ENCODE measurements around the gene FRAS1.
"Not testable (repeated sequence)": the region's sequence is repeated elsewhere in the genome, so short reads cannot be mapped to it uniquely, and the experiment has no call there.

FRAS1 gene, protein sequence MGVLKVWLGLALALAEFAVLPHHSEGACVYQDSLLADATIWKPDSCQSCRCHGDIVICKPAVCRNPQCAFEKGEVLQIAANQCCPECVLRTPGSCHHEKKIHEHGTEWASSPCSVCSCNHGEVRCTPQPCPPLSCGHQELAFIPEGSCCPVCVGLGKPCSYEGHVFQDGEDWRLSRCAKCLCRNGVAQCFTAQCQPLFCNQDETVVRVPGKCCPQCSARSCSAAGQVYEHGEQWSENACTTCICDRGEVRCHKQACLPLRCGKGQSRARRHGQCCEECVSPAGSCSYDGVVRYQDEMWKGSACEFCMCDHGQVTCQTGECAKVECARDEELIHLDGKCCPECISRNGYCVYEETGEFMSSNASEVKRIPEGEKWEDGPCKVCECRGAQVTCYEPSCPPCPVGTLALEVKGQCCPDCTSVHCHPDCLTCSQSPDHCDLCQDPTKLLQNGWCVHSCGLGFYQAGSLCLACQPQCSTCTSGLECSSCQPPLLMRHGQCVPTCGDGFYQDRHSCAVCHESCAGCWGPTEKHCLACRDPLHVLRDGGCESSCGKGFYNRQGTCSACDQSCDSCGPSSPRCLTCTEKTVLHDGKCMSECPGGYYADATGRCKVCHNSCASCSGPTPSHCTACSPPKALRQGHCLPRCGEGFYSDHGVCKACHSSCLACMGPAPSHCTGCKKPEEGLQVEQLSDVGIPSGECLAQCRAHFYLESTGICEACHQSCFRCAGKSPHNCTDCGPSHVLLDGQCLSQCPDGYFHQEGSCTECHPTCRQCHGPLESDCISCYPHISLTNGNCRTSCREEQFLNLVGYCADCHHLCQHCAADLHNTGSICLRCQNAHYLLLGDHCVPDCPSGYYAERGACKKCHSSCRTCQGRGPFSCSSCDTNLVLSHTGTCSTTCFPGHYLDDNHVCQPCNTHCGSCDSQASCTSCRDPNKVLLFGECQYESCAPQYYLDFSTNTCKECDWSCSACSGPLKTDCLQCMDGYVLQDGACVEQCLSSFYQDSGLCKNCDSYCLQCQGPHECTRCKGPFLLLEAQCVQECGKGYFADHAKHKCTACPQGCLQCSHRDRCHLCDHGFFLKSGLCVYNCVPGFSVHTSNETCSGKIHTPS (N-terminal part only)

DNA sequence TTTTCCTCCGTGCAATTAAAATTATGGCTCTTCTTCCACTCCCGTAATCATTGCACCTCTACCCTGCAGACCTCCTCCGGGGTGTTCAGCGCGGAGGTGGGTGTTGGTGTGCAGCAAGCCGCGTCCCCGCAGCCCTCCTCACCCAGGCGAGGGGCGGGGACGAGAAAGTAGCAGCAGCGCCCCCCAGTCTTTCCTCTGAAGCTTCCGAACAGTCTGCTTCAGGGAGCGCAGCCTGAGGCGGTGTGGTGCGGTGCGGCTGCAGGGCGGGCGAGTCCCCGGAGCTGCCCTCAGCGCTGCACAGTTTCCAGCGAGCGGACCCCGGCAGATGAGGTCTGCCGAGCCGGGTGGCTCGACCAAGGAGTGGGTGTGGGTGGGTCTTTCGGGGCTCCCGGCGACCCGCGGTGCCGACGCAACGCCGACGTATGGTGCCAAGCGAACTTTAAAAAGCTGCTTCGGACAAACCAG, at the start of gene FRAS1:
Gene FRAS1, plus strand, starts transcription at position 189 of the 465 bp plus-strand sequence. CDS start 687 bp downstream, outside the sequence.
- peak; percentile 91 for DNase-seq

DNA sequence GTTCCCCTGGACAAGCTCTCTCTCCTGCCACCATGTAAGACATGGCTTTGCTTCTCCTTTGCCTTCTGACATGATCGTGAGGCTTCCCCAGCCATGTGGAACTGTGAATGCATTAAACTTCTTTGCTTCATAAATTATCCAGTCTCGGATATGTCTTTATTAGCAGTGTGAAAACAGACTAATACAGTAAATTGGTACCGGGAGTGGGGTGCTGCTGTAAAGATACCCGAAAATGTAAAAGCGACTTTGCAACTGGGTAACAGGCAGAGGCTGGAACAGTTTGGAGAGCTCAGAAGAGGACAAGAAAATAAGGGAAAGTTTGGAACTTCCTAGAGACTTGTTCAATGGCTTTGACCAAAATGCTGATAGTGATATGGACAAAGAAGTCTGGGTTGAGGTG, 46.1 kb upstream of the FRAS1 start:
- DNase-seq, result not testable (repeated sequence)

DNA sequence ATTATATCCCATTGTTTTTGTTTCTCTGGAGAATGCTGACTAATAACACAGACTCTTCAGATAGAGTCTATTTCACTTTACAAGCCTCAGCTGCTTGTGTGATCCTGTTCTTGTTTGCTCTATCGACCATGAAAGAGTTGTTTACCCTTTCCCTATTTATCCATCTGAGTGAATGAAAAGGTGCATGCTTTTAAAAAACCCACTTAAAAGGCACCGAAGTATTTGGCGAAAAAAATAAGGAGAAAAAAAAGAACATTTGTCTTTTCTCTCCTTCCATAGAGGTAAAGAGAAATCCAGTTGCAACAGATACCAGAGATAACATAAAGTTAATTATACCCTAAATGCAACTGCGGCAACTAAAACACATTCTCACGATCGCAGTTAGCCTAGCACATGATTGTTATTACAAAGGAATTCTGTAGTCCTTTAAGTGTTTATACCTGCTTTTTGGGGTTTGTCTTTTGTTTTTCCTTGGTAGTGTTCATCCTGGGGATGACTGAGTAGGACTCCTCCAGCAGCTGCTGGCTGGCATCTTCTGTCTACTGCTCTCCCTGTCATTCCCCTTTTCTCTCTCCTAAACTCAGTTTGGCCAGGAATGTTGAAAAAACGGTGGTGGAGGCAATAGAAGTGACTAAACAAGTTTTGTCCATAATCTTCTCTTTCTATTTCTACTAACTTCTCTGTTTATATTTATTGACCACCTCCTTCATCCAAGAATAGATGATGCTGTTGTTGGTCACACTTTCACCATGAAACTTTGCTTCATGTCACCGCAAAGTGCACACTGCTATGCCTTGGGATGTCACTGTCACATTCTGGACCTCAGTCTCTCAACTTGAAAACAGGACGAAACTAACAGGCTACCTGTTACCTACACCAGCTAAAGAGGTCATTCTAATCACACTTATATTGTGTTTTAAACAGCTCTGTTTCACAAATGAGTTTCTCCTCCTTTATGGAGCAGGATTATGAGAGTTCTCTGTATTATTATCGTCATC, 41.9 kb upstream of the FRAS1 start:
- DNase-seq, result no peak

DNA sequence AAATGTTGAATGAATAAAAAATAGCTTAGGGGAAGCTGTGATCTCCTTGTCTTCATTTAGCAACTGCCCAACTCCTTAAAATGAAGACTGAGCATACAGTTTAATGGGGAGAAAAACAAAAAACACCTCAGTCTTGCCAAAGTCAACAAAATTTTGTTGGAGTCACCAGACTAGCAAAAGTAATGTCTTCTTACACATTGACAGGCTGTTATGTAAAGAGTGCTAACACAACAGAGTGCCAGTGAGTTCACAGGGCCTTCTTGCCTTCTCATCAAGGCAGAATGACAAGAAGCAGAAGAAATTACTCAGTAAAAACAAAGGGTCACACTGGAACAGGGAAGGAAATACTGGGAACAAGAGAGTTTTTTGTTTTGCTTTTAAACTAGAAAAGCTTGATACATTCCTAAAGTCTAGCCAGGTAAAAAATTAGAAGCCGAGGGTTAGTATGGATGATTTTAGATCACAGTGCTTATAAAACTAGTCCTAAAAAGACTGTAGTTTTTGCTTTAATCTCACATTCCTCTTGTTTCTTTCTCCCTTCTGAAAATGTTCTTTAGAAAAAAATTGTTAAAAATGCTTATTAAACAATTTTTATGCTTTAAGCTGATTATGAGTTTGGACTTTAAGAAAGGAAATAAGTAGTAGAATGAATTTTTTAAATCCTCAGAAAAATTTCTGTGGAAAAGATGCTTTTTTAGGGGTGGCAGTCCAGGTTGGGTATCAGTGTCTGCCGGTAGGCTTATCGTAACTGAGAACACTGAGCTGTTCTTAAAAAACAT, 38.7 kb upstream of the FRAS1 start:
- DNase-seq, result no peak

DNA sequence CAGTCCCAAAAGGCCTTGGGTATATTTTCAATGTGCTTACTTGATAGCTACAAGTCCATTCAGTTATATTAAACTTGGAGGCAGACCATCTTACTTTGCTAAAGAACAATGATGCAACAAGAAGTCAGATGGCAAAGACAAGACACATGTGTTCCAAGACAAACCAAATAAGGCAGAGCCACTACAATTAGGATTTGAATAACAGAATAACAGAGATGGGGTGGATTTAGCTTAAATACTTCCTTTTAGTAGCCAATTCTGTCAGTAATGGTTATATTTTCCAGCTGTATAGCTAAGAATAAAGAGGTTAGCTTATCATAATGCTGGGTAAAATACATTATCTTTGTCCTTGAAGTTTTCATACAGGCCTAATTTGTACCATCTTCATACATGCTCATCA, 37.7 kb upstream of the FRAS1 start:
- DNase-seq, result no peak

DNA sequence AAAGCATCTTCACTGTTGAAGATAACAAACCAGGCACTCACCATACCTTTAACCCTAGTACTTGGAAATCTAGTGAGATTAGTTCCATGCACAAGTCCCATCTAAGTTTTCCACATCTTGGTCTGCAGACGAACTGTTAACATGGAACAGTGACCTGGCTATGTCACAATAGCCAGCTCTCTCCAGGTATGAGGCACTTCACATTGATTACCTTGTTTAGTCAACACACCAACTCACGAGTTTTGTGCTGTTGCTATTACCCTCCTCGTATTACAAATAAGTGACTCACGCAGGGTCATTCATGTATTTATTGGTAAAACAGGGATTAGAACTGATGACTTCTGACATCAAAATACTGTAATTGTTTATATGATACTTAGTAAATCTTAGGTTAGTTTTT, 36.4 kb upstream of the FRAS1 start:
- DNase-seq, result no peak

DNA sequence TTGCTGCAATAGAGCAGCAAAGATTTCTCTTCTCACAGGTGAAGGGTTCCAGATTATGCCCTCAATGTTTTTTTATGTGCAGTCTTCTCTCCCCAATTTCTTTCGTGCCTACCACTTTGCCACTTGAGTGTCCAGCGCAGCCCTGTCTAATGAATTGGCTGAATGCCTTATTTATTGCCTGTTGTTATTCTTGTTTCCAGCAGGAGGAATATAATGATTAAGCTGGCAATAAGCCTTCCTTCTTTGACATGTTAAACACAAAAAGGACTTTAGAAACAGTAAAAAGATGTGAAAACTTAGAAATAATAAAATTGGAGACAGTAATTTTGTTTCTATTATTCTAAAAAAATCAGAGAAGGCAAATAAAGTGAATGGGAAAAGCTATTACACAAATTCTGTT, 34.6 kb upstream of the FRAS1 start:
- no peak for DNase-seq

DNA sequence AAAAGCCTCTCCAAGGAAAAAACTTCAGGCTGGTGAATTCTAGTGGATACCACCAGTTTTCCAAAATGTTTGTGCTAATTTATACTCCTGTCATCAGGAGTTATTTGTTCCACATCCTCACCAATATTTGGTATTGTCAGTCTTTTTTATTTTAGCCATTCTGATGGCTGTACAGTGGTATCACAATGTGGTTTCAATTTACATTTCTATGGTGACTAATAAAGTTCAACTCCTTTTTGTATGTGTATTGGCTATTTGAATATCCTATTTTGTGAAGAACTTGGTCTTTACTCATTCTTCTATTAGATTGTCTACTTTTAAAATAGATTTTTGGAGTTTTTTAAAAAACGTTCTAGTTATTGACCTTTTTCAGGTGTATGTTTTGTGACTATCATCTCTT, 33.0 kb upstream of the FRAS1 start:
- no peak for DNase-seq

DNA sequence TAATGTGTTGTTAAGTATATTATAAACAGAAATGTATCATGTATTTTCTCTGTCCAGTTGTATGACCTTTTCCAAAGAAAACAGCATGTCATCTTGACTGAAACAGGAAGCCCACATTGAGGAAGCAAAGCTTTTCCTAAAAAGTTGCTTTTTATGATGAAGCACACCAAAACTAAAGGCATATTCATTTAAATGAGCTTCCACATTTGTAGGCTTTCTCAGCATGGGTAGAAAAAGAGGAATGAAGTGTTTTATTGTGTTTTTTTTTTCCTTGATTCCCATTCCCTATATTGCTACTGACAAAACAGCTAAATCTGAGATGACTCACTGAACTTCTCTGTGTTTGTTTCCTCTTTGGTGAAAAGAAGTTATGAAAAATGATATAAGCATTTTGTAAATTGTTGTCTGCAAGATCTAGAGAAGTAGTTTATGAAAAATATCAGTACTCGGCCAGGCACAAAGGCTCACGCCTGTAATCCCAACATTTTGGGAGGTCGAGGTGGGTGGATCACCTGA, 32.5 kb upstream of the FRAS1 start:
- no peak for DNase-seq

DNA sequence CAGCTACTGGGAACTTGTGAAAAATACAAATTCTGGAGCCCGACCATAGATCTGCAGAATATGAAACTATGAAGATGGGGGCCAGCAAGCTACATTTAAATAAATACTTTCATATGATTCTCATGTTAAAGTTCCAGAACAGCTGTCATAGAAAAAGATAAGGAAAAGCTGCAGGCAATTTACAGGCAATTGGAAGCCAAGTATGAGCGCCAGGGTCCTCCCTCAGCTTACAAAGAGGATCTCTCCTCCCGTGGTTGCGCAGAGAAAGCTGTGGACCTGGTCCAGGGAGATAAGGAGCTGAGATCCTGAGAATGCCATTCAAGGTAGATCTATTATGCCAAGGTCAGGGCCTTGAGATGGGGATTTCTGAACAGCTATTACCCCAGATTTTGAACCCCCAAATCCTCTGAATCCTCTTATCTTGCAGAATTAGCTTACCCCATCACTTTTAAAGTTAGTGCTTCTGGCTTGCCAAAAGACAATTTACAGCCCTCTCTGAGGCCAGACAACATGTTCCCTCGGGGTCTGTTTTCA, 25.6 kb upstream of the FRAS1 start:
- DNase-seq, result peak; percentile 6

DNA sequence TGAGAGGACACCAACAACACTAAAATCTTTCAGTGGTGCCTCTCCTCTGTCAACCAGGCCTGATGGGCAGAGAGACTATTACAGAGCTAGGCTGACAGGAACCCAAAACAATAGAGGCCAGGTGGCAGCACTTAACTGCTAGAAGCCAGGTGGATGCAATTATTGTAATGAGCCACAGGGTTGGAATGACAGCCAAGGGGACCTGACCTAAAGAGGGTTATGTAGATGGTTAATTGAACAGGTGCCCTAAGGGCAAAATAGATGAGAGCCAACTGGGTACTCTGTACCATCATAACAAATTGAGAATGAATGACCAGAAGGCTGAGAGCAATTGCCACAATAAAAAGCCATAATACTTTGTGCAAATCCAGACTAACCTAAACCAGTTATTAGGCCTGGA, 24.7 kb upstream of the FRAS1 start:
- DNase-seq, result peak; percentile 32

DNA sequence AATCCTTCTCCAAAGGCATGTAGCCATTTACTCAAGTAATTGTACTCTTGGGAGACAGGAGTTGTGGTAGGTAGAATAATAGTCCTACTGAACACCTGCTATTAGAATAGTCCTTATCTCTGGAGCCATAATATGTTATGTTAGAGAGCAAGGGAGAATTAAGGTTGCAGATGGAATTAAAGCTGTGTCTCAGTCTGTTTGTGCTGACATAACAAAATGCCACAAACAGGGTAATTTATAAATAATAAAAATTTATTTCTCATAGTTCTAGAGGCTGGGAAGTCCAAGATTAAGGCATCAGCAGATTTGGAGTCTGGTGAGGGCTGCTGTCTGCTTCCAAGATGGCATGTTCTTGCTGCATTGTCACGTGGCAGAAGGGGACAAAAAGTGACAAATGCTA, 24.2 kb upstream of the FRAS1 start:
- no peak for DNase-seq

DNA sequence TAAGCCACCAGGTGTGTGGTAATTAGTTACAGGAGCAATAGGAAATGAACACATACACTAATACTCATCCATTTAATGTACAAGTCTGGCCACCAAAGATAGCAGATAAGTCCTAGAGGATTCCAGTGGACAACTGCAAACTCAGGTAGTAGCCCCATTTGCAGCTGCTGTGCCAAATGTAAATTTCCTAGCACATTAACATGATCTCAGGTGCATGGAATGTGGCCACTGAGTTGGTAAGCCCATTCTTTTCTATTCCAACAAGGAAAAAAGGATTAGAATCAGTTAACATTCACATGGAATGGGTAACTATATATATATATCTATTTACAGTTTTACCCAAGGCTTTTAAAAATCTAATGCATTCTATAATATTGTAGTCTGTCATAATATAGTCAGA, 23.3 kb upstream of the FRAS1 start:
- DNase-seq, result no peak

DNA sequence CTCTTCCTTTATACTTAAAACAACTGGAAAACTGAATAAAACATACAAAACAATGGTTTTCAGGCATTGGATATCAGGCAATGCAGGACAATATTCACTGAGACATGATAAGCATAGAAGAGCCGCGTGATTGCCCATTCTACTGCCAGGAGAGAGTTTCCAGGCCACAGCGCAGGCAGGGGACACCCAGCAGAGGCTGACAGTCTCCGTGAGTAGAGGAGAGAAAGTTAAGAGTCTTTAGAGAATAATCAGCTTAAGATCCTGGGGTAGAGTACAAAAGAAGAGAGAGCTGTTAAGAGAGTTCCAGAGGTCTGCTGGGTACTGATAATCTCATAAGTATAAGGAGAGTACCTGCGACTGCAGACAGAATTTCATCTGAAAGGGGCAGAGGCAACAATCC, 18.4 kb upstream of the FRAS1 start:
- DNase-seq, result no peak

DNA sequence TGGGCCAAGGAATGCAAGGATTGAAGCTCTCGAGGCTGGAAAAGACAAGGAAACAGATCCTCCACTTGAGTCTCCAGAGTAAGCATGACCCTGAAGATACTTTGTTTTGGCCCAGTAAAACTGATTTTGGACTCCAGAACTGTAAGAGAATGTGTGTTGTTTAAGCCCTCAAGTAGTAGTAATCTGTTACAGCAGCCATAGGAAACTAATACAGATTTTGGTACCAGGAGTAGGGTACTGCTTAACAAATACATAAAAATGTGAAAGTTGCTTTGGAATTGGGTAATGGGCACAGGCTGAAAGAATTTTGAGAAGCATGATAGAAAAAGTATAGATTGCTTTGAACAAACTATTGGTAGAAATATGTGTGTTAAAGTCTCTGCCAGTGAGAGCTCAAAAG, 17.4 kb upstream of the FRAS1 start:
- no peak for DNase-seq

DNA sequence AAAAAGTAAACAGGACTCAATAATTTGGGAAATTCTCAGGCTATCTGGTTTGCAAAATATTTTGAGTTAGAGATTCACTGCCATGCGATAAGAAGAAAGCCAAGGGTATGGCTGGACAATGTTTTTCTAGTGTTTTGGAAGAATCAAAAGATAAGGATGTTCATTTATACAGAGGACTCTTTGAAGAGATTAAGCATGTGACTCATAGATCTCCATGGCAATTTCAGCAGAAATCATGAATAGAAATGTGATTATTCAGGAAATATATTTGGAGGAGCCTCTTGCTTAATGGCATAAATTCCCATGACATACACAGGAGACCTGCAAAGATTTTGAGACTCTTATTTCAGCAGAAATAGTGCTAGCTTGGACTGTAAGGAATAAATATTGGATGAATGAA, 16.7 kb upstream of the FRAS1 start:
- DNase-seq, result no peak

DNA sequence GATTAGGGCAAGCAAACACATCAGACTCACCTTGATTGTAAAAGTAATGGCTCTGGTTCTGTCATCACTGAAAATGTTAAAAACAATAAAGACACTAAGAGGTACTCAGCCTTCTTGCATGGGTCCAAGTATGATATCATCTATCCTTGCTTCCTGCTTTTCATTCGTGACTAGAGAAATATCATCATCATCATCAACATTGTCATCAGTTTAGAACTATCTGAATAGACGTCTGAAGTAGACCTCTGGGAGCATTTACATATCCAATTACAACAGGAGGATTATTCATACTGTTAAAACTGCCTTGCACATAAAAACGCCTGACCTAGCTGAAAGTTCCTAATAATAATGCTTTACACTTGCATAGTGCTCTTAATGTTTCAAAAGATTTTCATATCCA, 9.8 kb upstream of the FRAS1 start:
- DNase-seq, result no peak

DNA sequence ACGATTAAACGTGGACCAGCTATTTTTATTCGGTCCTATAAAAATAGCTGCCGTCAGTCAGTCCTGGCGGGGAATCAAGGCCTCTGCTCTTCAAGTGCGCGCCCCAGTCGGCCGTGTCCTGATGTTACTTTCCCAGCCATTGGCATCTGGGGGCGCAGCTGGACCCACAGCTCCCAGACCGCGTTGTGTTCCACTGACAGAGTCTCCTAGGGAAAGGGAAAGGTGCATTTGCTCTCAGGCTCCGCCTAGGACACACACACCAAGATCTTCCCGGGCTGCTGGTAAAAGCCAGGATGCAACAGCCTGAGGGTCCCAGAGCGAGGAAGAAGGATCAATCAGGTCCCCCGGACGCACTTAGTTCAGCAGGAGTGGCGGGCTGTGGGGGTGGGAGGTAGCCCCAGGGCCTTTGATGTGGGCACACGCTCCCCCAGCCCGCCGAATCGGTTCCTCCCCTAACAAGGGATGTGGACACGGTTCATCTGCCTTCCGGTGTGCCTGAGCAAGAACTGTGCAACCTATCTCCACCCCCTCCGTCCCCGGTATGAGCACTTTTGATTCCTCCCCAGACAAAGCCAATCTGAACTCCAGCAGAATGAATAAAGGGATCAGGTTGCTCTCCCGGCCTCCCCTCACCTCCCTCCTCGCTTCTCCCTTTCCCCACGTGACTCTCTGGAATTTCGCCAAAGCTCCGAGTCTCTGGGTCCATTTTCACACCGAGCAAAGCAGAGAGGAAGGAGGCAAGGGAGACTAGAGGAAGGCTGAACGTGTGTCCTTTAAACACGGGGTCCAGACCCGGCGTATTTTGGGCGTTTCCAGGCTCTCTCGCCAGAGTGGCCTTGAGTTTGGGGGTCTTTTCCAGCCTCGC, 626 bp upstream of the FRAS1 start:
- peak; percentile 97 for DNase-seq

Data from eye (tissue), 1 donor.